ENCODE measurements around the gene RPL13. TPM values are rescaled to one million over a fixed set of nuclear protein-coding genes. Genes with fewer than 3 reads are reported as not detected.

The RPL13 gene
- total and polyA plus RNA-seq, 4 experiments from 2014 or later = 4,119 to 5,642 (median 4,934) TPM

DNA sequence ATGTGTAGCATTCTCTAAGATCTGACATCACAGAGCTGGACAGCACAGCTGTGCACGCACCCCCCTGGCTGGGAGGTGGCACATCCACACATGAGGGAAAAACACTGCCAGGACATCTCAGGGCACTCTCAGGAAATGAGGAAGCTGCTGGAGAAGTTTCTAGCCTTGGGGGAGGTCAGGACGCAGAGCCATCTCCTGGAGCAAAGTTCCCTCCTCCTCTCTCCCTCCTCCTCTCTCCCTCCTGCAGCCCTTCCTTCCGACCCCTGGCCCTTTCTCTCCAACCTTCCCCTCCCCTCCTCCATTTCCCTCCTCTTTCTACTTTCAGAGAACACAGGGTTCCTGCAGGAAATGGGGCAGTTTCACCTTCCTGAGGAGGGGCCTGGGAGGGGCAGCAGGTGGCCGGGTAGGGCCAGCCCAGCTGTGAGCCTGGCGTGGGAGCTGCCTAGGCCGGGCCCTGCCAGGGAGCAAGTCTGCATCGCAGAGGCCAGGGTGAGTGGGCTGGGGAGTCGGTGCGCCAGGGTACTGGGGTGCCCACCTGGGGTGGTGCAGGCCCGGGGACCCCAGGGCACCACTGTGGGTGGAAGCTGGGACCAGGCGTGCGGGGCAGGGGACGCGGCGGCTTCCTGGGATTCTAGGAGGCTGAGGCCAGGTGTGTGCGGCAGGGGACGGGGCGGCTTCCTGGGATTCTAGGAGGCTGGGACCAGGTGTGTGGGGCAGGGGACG is 52.9 kb downstream of the RPL13 start, which contains the start of gene DPEP1:
TSS of gene DPEP1 (plus strand) at position 412 of the 723 bp plus-strand sequence. CDS start 16,769 bp downstream, outside the sequence.
- ChIA-PET CTCF (ENCODE audit: partially characterized antibody) (interaction anchor here (0.7 kb wide), 1 partner anchor 48 kb away, joined by 3 read pairs; no protein-coding TSS in a partner anchor), POLR2A (ENCODE audit: partially characterized antibody) (no interaction called here)
- intact Hi-C loops (cut with micrococcal nuclease) = no loop called here
- Mint-ChIP-seq H3K4me1 (peaks cover 11 to 17% (median 13%) of the 10 kb centered on the region in 4 donors), H3K4me3 (no peak within 1 kb of the TSS), H3K9me3 (peaks cover 0 to 7% (median 2%) of the 10 kb centered on the region in 8 donors), H3K27ac (peak within 1 kb of the TSS in 2 of 7 donors; percentile 65 to 68), H3K36me3 (no peaks in the 10 kb centered on the region), H3K27me3 (no peaks in the 10 kb centered on the region)
- Histone ChIP-seq H3K27ac (ENCODE audit: low read depth, low read length) (no peak within 1 kb of the TSS), H3K4me3 (ENCODE audit: low read length in 2 of 2) (no peak within 1 kb of the TSS), H3K27me3 (ENCODE audit: insufficient read depth, low read length) (no peaks in the 10 kb centered on the region), H3K4me1 (ENCODE audit: insufficient read depth, low read length) (peaks cover 7% of the 10 kb centered on the region), H3K36me3 (ENCODE audit: insufficient read depth, low read length) (no peaks in the 10 kb centered on the region), H3K9me3 (ENCODE audit: control insufficient read depth in 1 of 2, low read length in 2 of 2) (no peaks in the 10 kb centered on the region)
- DNase-seq = no peak

DNA sequence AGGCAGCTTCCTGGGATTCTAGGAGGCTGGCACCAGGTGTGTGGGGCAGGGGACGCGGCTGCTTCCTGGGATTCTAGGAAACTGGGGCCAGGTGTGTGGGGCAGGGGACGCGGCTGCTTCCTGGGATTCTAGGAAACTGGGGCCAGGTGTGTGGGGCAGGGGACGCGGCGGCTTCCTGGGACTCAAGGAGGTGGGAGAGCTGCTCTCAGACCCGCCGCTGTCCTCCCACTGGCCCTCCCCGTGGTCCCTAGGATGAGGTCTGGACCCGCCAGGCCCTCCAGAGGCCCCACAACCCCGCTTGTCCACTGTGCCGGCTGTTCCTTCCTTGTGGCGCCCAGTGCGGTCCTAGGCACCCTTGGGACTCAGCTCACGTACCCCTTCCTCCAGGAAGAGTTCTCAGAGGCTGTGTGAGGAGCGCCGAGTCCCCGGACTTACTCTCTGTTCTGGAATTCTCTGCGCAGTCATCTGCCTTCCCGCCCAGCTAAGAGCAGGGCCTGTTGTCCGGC is 53.5 kb downstream of the RPL13 start:
- H3K4me1 Mint-ChIP-seq = peaks cover 11 to 17% (median 13%) of the 10 kb centered on the region in 4 donors
- Histone ChIP-seq H3K27ac (ENCODE audit: low read depth, low read length) (no peak overlapping the region), H3K9me3 (ENCODE audit: control insufficient read depth in 1 of 2, low read length in 2 of 2) (no peaks in the 10 kb centered on the region), H3K4me3 (ENCODE audit: low read length in 2 of 2) (no peak overlapping the region), H3K4me1 (ENCODE audit: insufficient read depth, low read length) (peaks cover 7% of the 10 kb centered on the region), H3K27me3 (ENCODE audit: insufficient read depth, low read length) (no peaks in the 10 kb centered on the region), H3K36me3 (ENCODE audit: insufficient read depth, low read length) (no peaks in the 10 kb centered on the region)
- ChIA-PET POLR2A (ENCODE audit: partially characterized antibody) (no interaction called here), CTCF (ENCODE audit: partially characterized antibody) (interaction anchor here (0.7 to 2.2 kb wide), 4 partner anchors 14 to 246 kb away, joined by 3 to 9 read pairs (median 4); no protein-coding TSS in a partner anchor)
- H3K4me3 Mint-ChIP-seq = no peak overlapping the region
- no peak for DNase-seq
- H3K36me3 Mint-ChIP-seq = no peaks in the 10 kb centered on the region
- H3K27me3 Mint-ChIP-seq = no peaks in the 10 kb centered on the region
- H3K27ac Mint-ChIP-seq = peak overlapping the region in 1 of 7 donors; percentile 65
- H3K9me3 Mint-ChIP-seq = peaks cover 0 to 7% (median 2%) of the 10 kb centered on the region in 8 donors
- intact Hi-C loops (cut with micrococcal nuclease) = no loop called here

Other genes with a start within 250 kb of the RPL13 start
- gene ANKRD11, start 70.1 kb upstream of the RPL13 start, total RNA-seq = 100 to 1,000 TPM; 229 to 246 TPM
- gene ANKRD11, start 70.1 kb upstream of the RPL13 start, polyA plus RNA-seq = 10 to 100 TPM in 1 of 2 donors, 1 to 10 TPM in 1; 3.9 to 49.7 TPM
- gene SPG7, start 52.3 kb upstream of the RPL13 start, total RNA-seq = 100 to 1,000 TPM; 157 to 160 TPM
- 10 to 100 TPM; 46.4 to 48.5 TPM for gene SPG7, start 52.3 kb upstream of the RPL13 start, polyA plus RNA-seq
- 1 to 10 TPM; 4.0 to 7.3 TPM for gene CPNE7, start 15.1 kb downstream of the RPL13 start, total RNA-seq
- 1 to 10 TPM; 2.3 to 5.7 TPM for gene CPNE7, start 15.1 kb downstream of the RPL13 start, polyA plus RNA-seq
- not detected for gene DPEP1, start 53.0 kb downstream of the RPL13 start, total RNA-seq
- not detected for gene DPEP1, start 53.0 kb downstream of the RPL13 start, polyA plus RNA-seq
- gene CHMP1A, start 97.0 kb downstream of the RPL13 start, total RNA-seq = 10 to 100 TPM; 77.3 to 88.9 TPM
- gene CHMP1A, start 97.0 kb downstream of the RPL13 start, polyA plus RNA-seq = 10 to 100 TPM; 66.5 to 83.9 TPM
- gene SPATA33, start 97.2 kb downstream of the RPL13 start, total RNA-seq = 10 to 100 TPM in 1 of 2 experiments, 1 to 10 TPM in 1; 8.6 to 10.5 TPM
- gene SPATA33, start 97.2 kb downstream of the RPL13 start, polyA plus RNA-seq = 1 to 10 TPM; 2.5 to 5.7 TPM
- gene CDK10, start 126.0 kb downstream of the RPL13 start, total RNA-seq = 100 to 1,000 TPM; 134 to 140 TPM
- gene CDK10, start 126.0 kb downstream of the RPL13 start, polyA plus RNA-seq = 10 to 100 TPM; 24.8 to 33.5 TPM
- 10 to 100 TPM; 12.7 to 13.1 TPM for gene SPATA2L, start 141.0 kb downstream of the RPL13 start, total RNA-seq
- 10 to 100 TPM in 1 of 2 donors, 1 to 10 TPM in 1; 5.4 to 13.0 TPM for gene SPATA2L, start 141.0 kb downstream of the RPL13 start, polyA plus RNA-seq
- 10 to 100 TPM; 13.0 to 13.6 TPM for gene VPS9D1, start 160.2 kb downstream of the RPL13 start, total RNA-seq
- gene VPS9D1, start 160.2 kb downstream of the RPL13 start, polyA plus RNA-seq = 1 to 10 TPM in 1 of 2 donors, under 1 TPM in 1; 0.48 to 1.0 TPM
- 100 to 1,000 TPM; 141 to 143 TPM for gene ZNF276, start 160.9 kb downstream of the RPL13 start, total RNA-seq
- gene ZNF276, start 160.9 kb downstream of the RPL13 start, polyA plus RNA-seq = 10 to 100 TPM in 1 of 2 donors, 1 to 10 TPM in 1; 9.5 to 53.7 TPM